ENCODE results near the gene METRNL.
"Not testable (repeated sequence)": the region's sequence is repeated elsewhere in the genome, so short reads cannot be mapped to it uniquely, and the experiment has no call there.

METRNL gene

GRCh38 chr17:83135692-83136091 lies 56.3 kb downstream of the METRNL start:
- FAIRE-seq: no peak
- no peak for TF ChIP-seq CTCF (IDR thresholded peaks at IDR 0.05; ENCODE audit: insufficient read depth, missing control alignments)
- no peak for DNase-seq (ENCODE audit: insufficient read length, low spot score)

- no peak for FAIRE-seq
- DNase-seq (ENCODE audit: insufficient read length, low spot score): no peak
- no peak for TF ChIP-seq CTCF (IDR thresholded peaks at IDR 0.05; ENCODE audit: insufficient read depth, missing control alignments)
Measured at GRCh38 chr17:83136156-83136555, 56.7 kb downstream of the METRNL start.

GRCh38 chr17:83136931-83137330 lies 57.5 kb downstream of the METRNL start:
- TF ChIP-seq CTCF (IDR thresholded peaks at IDR 0.05; ENCODE audit: insufficient read depth, missing control alignments): no peak

GRCh38 chr17:83137523-83137922 lies 58.1 kb downstream of the METRNL start:
- no peak for TF ChIP-seq CTCF (IDR thresholded peaks at IDR 0.05; ENCODE audit: insufficient read depth, missing control alignments)
- FAIRE-seq (no peak), DNase-seq (ENCODE audit: insufficient read length, low spot score) (no peak)

More at GRCh38 chr17:83136931-83137330, 57.5 kb downstream of the METRNL start:
- no peak for FAIRE-seq
- no peak for DNase-seq (ENCODE audit: insufficient read length, low spot score)

GRCh38 chr17:83138820-83139219 lies 59.4 kb downstream of the METRNL start:
- FAIRE-seq (no peak), DNase-seq (ENCODE audit: insufficient read length, low spot score) (no peak)
- TF ChIP-seq CTCF (IDR thresholded peaks at IDR 0.05; ENCODE audit: insufficient read depth, missing control alignments): no peak

GRCh38 chr17:83139541-83140248 lies 60.3 kb downstream of the METRNL start:
- FAIRE-seq; DNase-seq (ENCODE audit: insufficient read length, low spot score): not testable (repeated sequence)

GRCh38 chr17:83140249-83140566 lies 60.8 kb downstream of the METRNL start:
- FAIRE-seq; DNase-seq (ENCODE audit: insufficient read length, low spot score): not testable (repeated sequence)

GRCh38 chr17:83142619-83143018 lies 63.2 kb downstream of the METRNL start:
- FAIRE-seq (no peak), DNase-seq (ENCODE audit: insufficient read length, low spot score) (no peak)
- TF ChIP-seq CTCF (IDR thresholded peaks at IDR 0.05; ENCODE audit: insufficient read depth, missing control alignments): no peak

Data from D721Med (cell line).